K562 (cell line): ENCODE data around the gene HOXB6. TPM values are rescaled to one million over a fixed set of nuclear protein-coding genes. Genes with fewer than 3 reads are reported as not detected.

ENCODE experiments used
- FOSL1 ChIP-seq: fragments of 200-800 bp; sonication (Bioruptor generic); conservative IDR thresholded peaks from 2 replicates; pipeline ENCODE4 v1.6.1; 2016; ENCODE audit warnings: missing genetic modification characterization, missing compliant biosample characterization
- ILF3 ChIP-seq: fragments of 450-650 bp; IDR thresholded peaks from 2 replicates; pipeline ENCODE4 v1.6.1; 2018; ENCODE audit warnings: antibody characterized with exemption, mild to moderate bottlenecking, moderate library complexity, borderline replicate concordance
- MAZ ChIP-seq, 2 experiments: fragments of 450-650 bp in 1 of 2; sonication (generic) in 1 of 2; formaldehyde crosslinking; IDR thresholded peaks in 1 of 2; conservative IDR thresholded peaks in 1 of 2; 2 replicates each; pipeline versions ENCODE4 v1.4.0 to v1.5.0; 2020; ENCODE audit warnings: mild to moderate bottlenecking in 1 of 2, missing genetic modification reagents in 1 of 2
- MEF2D ChIP-seq: conservative IDR thresholded peaks from 2 replicates; pipeline ENCODE4 v1.6.1; 2016; ENCODE audit warnings: low read depth, missing genetic modification characterization, missing compliant biosample characterization
- PHF20 ChIP-seq: fragments of 450-650 bp; IDR thresholded peaks from 2 replicates; pipeline ENCODE4 v1.6.1; 2018; ENCODE audit not compliant: partially characterized antibody
- PRDM10 ChIP-seq: fragments of 450-650 bp; IDR thresholded peaks from 2 replicates; pipeline ENCODE4 v1.6.1; 2018; ENCODE audit not compliant: partially characterized antibody
- RAD21 ChIP-seq, 2 experiments: fragments of 250-450 bp in 1 of 2; fragments of 450-650 bp in 1 of 2; sonication (Bioruptor Pico) in 1 of 2; formaldehyde crosslinking in 1 of 2; IDR thresholded peaks in 1 of 2; conservative IDR thresholded peaks in 1 of 2; 2 replicates each; pipeline versions ENCODE4 v1.4.0 to v1.8.0; 2020 to 2022; ENCODE audit warnings: mild to moderate bottlenecking in 2 of 2, moderate library complexity in 1 of 2
- polyA plus RNA-seq, 8 experiments: library from polyadenylated mRNA; depleted of rRNA in 4 of 8; stranded (reverse) in 5 of 8; unstranded in 3 of 8; fragments of >200 nt; fragmentation: Nextera tagmentation in 2 of 8; fragmentation: Illumina TruSeq in 1 of 8; extraction: Ambion mirVana in 2 of 8; extraction: Trizol in 1 of 8; gene quantifications; 2 replicates each; pipeline versions ENCODE4 v1.2.1 to v1.2.3, GENCODE V29; 2011 to 2014; ENCODE audit warnings: inconsistent platforms in 1 of 8, missing spikeins in 1 of 8
- total RNA-seq, 7 experiments: library from RNA; depleted of rRNA in 6 of 7; stranded (reverse); fragments of >200 nt in 6 of 7; fragmentation: Illumina TruSeq in 2 of 7; extraction: Trizol in 2 of 7; gene quantifications; 2 replicates each; pipeline versions ENCODE4 v1.2.1 to v1.2.3, GENCODE V29; 2011 to 2021; ENCODE audit warnings: low replicate concordance in 1 of 7

HOXB6 gene
- total and polyA plus RNA-seq, 9 of the 15 experiments (the other 6 are each of a cell fraction or from before 2014, with no cell fraction given) = 1.2 to 14.8 (median 4.9) TPM

GRCh38 chr17:48603959-48604769 is 622 bp downstream of the HOXB6 start (continued):
- TF ChIP-seq PHF20 (no peak), MEF2D (no peak), PRDM10 (peak; percentile 90), RAD21 (CRISPR knock-in tag; conservative IDR thresholded peaks at IDR 0.05 in 1 of 2, IDR thresholded peaks at IDR 0.05 in 1 of 2) (0 out of 4 replicates have a peak, but pooled peaks of 1 of the 2 experiments have one; percentile 2), ILF3 (no peak), FOSL1 (no peak), MAZ (CRISPR knock-in tag; conservative IDR thresholded peaks at IDR 0.05 in 1 of 2, IDR thresholded peaks at IDR 0.05 in 1 of 2) (peak; percentile 43 to 46; a peak in 2 of 4 replicates)
- TF ChIP-seq, all 486 proteins: peak for 23
